OCI-LY7 (cell line): ENCODE results near the gene TBC1D20.

ENCODE experiments used
- CTCF ChIP-seq: fragments of 200-600 bp; sonication (generic); conservative IDR thresholded peaks from 2 replicates; pipeline ENCODE4 v1.5.1; 2014; ENCODE audit warnings: mild to moderate bottlenecking, antibody characterized with exemption, low read length, moderate library complexity, mixed read lengths
- EZH2phosphoT487 ChIP-seq: fragments of 200-600 bp; sonication (generic); IDR thresholded peaks from 2 replicates; pipeline ENCODE4 v1.6.1; 2018; ENCODE audit warnings: low read depth, borderline replicate concordance, mild to moderate bottlenecking, mixed run types, antibody characterized with exemption, low read length, moderate library complexity, mixed read lengths

GRCh38 chr20:445514-446336, 16.6 kb downstream of the TBC1D20 start:
- no peak for TF ChIP-seq CTCF
- no peak for TF ChIP-seq EZH2phosphoT487
